K562 (cell line): ENCODE data around the gene KLK7.

ENCODE experiments used
- KLF1 ChIP-seq: fragments of 450-650 bp; IDR thresholded peaks from 2 replicates; pipeline ENCODE4 v1.6.1; 2016; ENCODE audit warnings: missing genetic modification characterization, missing compliant biosample characterization
- ZNF239 ChIP-seq: fragments of 250-450 bp; sonication (Bioruptor Pico); IDR thresholded peaks from 2 replicates; pipeline ENCODE4 v1.4.0; 2020; ENCODE audit warnings: mild to moderate bottlenecking

- TF ChIP-seq ZNF239 (CRISPR knock-in tag) (no peak), KLF1 (tag) (no peak)
Measured at GRCh38 chr19:51031220-51031879, 47.6 kb upstream of the KLK7 start.
